Skin epidermis (tissue), 12 donors: ENCODE results near the gene SMARCE1.

Experiments used
- H3K27ac ChIP-seq, 21 experiments: fragments of 200-600 bp; sonication (generic) in 11 of 21; one replicate each; pipeline ENCODE4 v1.5.0; 2020; ENCODE audit warnings: mild to moderate bottlenecking in 3 of 21, inconsistent platforms in 2 of 21, moderate library complexity in 2 of 21
- H3K4me3 ChIP-seq, 7 experiments: fragments of 200-600 bp; sonication (generic) in 2 of 7; one replicate each; pipeline ENCODE4 v1.5.0; 2020; ENCODE audit warnings: inconsistent platforms in 2 of 7, mild to moderate bottlenecking in 2 of 7, moderate library complexity in 1 of 7

The SMARCE1 gene

DNA sequence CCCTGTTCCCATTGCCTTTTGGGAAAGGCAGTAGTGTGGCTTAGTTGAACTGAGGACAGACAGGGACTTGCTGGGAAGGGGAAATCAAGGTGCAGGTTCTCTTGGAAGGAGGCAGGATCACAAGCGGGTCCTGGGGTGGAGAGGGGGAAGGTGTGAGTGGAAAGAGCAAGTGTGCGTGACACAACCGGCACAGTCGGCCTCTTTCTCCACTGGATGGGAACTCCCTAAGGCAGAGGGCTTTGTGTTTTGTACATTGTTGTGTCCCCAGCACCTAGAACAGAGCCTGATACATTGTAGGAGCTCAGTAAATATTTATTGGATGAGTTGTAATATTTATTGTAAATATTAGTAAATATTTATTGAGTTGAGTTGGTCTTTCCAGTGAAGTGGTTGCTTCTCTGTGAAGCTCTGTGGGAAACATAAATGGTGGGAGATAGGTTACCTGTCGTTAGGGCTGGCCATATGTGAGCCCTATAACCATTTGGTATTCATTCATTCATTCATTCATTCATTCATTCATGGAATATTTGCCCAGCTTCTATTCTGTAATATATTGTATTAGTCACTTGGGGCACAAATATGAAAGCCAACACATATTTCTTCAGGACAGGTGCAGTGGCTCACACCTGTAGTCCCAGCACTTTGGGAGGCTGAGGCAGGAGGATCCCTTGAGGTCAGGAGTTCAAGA, 34.0 kb downstream of the SMARCE1 start:
- Histone ChIP-seq H3K4me3 (no peak overlapping the region), H3K27ac (peak overlapping the region in 7 of 21 experiments; percentile 63 to 88 (median 76))

DNA sequence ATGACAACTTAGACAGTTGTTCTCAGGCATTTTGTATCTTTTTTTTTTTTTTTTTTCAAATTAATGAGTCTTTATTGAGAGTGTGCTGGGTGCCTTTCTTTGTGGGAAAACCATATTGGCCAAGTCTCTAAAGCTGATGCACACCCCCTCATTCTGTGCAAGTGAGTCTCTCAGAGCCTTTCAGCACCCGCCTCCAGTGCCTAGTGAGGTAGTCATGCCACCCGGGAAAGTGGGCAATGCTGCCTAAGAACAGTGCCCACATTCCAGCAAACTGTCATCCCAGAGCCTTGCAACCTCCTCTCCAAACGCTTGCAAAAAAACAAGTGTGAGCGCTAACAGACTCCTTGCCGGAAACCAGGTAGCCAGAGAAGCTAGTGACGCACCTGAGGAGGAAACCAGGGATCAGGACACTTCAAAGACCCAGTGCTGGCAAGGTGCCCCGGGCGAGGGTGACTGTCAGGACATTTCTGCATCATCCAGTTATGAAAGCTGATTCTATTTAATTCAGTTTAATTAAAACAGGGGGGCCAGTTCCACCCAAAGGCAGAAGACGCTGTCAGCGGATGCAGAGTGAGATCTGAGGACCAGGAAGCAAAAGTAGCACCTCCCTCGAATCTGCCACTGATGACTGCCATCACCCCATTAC, 34.9 kb downstream of the SMARCE1 start:
- H3K4me3 ChIP-seq, result no peak overlapping the region
- H3K27ac ChIP-seq, result peak overlapping the region in 8 of 21 experiments; percentile 33 to 88 (median 74)

DNA sequence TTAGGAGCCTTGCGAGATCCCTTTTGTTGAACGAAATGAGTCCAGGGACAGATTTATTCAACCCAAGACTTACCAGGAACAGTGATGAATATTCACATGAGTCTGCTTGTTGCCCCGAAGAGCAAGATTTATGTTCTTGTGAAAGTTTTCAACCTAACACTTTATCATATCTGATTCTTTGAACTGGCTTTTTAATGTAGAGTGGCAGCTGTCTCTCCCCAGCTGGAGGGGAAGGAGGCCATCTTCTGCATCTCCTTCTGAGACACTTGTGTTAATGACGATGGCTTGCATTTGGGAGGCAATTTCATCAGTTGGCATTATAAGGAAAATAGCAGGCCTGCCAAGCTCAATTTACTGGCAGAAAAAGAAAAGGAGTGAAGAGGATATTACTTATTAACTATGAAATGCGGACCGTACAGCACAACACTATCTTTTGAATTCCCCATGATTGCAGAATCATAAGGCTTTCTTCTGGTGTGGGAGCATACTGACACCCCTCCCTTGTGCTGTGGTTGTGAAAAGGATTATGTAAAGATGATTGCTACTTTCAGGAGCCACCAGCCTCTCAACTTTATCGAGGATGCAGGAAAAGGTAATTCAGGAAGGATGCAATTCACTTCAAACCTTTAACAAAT, 35.7 kb downstream of the SMARCE1 start:
- no peak overlapping the region for H3K4me3 ChIP-seq
- peak overlapping the region in 2 of 21 experiments; percentile 66 to 88 for H3K27ac ChIP-seq

DNA sequence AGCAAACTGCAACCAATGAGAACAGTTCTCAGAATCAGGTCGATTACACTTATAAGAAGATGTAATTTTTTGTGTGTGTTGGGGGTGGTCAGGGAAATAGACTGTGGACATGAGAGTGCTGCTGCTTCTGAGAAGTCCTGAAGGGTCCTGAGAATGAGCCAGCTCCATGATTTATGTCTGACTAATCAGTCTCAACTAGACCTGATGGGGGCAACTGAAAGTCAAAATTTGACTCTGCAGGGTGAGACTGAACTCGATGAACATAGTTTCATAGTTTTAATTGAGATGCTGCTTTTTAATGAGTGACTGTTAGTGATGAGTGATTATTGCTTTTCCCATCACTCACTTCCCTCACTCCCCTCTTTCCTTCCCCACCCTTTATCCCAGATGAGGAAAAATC, 37.3 kb downstream of the SMARCE1 start:
- peak overlapping the region in 2 of 21 experiments; percentile 3 to 86 for H3K27ac ChIP-seq
- no peak overlapping the region for H3K4me3 ChIP-seq

DNA sequence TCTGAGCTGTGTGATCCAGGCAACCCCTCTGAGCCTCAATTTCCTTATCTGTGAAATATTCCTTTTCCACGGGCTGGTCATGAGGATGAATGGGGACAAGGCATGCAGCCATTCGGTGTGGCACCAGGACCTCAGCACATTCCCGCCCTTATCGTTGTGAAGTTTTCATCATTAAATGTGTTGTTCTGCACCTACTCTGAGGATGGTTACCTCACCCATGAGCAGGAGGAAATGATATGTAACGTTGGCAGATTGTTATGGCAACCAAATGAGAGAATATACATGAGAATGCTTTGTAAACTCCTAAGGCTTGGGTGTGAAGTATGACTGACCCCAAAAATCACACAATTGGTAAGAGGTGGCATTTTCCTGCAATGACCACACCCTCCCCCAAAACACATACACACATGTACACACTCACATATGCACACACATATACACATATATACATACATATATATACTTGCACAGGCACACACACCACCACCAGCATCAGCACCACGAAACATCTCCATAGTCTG, 39.5 kb downstream of the SMARCE1 start:
- no peak overlapping the region for H3K4me3 ChIP-seq

DNA sequence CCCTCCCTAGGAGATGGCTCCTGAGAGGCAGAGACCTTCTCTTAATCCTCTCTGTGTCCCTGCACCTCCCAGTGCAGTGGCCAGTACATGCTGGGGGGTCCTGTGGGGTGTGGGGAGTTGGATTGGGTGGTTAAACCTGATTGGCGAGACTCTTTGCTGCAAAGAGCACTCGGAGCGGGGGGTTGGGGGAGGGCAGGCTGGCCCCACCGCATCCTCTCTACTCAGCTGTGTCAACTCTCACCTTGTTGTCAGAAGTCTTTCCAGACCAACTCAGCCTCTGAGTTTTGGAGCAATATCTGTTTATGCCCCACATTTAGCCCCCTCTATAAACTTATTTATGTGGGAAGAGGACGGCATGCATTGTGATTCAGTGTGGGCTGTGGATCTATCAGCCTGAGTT, 40.0 kb downstream of the SMARCE1 start:
- H3K27ac ChIP-seq, result peak overlapping the region in 8 of 21 experiments; percentile 1 to 86 (median 76)
- H3K4me3 ChIP-seq, result no peak overlapping the region

More for the DNA sequence above, 39.5 kb downstream of the SMARCE1 start:
- peak overlapping the region in 9 of 21 experiments; percentile 1 to 86 (median 75) for H3K27ac ChIP-seq

DNA sequence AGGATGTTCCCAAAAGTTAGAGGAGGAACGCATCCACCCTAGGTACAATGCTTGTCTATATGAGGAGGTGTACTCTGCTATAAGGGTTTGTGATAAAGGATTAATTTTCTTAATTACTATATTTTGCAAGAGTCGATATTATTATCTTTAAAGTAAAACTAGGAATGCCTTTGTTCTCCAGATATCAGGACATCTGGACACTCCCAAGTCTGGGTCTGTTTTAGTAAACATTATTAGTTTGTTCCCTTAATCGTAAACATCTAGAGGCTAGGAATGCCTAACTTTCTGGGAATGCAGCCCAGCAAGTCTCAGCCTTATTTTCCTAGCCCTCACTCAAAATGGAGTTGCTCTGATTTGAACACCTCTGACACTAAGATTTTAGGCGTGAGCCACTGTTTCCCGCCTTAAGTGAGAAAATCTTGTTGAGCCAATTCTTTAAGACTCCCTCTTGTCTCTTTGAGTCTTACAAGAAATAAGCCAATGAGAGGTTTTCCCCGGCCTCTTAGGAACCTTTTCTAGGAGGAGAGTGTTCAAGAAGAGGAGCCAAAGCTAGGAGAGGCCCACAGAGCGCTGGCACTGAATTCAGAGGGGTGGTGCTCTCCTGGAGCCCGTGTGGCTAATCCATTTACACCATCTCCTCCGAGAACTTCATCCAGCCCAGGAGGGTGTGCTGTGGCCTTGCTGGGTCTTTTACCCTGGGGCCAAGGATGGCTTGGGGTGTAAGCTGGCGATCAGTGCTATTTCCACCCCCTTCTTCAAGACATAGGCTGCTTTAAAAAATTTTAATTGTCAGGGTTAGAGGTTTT, 40.9 kb downstream of the SMARCE1 start:
- no peak overlapping the region for H3K4me3 ChIP-seq
- peak overlapping the region in 8 of 21 experiments; percentile 7 to 86 (median 77) for H3K27ac ChIP-seq

DNA sequence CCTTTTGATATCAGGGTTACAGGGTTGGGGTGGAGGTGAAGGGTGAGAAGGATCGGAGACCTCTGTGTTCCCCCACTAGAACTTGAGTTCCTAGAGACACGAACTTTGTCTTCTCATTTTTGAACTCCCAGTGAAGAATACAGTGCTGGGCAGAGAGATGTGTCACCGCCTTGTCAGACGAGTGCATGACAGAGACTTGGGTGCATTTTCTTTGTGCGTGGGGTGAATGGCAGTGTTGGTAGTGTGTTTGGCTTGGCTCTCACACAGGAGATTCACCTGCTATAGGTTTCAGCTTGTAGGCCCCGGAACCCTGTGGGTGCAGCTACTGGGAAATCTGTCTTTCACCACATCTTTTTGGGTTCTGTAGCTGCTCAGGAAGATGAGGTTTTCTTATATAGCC, 42.3 kb downstream of the SMARCE1 start:
- Histone ChIP-seq H3K27ac (peak overlapping the region in 9 of 21 experiments; percentile 19 to 86 (median 71)), H3K4me3 (no peak overlapping the region)

DNA sequence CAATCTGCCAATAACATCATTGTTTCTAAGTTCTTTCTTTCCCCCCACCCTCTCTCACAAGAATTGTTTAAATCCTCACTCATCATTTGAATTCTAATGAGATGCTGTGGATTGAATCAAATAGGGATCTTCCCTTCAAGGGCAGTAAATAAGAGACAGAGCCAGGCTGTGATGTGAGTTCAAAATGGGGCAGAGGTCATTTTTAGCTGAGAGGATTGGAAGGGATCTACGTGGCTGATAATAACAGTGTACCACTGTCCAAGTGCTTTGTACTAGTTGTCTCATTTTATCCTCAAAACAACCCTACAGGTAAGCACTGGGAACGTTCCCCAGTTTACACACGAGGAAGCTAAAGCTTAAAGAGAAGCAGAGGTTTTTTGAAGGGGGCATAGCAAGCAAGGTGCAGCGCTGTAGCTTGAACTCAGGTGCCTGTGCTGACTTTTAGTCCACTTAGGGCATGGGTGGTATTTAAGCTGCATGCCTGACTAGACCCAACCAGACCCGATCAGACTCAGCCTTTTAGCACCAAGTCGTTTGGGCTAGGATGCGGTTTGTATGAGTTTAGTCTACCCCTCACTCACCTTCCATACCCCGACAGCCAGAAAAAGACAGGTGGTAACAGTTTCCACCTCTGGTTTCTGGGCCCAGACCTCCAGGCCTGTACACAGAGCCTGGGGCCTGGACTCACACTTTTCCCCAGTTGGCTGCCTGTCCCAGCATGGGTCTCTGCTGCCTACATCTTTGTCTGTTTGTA, 43.1 kb downstream of the SMARCE1 start:
- H3K4me3 ChIP-seq, result no peak overlapping the region
- peak overlapping the region in 8 of 21 experiments; percentile 19 to 86 (median 74) for H3K27ac ChIP-seq

DNA sequence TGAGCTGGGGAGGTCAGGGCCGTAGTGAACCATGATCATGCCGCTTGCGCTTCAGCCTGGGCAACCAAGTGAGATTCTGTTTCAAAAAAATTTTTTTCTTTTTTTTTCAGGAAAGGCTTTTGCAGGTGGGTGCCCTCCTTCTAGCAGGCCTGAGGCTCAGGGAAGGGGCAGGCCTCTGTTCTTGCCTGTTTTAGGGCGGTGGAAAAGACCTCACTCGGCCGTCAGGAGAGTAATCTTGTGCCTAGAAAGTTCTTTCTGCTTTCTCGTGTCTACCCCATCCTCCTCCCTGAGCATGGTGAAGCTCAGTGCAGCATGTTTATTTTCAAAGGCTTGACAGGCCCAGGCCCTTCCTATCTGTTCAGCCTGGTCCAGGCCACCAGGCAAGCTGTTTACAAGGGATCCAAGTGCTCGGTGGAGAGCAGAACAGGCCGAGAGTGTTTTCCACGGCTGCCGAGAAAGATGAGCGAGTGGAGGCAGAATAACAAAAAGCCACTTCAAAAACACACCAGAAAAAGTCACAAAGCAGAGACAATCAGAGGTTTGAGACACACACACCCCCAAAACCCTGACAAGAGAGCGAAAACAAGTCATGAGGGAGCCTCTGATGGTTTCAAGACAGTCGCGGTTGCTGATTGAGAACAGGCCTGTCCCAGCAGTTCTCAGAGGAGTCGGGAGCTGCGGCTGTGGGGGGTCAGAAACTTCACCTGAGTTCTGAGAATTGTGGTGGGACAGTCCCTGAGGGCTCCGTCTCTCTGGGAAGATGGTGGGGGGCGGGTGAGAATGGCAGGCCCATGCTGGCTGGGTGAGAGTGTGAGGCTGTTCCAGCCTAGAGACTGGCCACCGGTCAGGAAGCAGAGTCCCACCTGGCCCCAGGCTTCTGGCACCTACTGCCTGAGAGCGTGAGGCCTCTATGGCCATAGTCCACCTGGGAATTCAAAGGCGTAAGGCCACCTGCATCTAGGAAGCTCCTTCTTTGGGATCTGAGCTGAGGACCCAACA, 44.9 kb downstream of the SMARCE1 start:
- no peak overlapping the region for H3K4me3 ChIP-seq
- peak overlapping the region in 9 of 21 experiments; percentile 35 to 86 (median 73) for H3K27ac ChIP-seq

DNA sequence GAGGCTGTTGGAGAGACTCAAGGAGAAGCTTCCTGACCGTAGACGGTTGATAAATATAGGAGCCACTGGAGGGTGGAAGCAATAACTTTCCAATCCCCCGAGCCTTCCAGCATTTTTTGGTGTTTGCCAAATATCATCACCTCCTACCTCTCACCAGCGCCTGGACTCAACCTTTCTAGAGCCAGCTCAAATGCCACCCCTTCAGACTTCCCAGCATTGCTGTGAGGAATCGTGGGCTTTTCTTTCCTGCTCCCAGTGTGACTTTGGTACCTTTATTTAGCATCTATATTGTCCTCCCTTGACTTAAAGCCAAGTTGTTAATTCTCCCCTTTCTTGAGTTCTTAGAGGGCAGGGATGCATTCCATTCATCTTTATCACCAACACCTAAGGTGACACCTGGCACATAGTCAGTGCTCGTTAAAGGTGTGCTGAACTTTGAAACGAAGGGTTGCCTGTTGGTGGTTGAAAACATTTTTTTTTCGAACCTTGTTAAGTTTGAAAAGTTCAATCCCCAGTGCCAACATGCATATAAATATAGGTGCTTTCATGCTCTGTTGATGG, 47.1 kb downstream of the SMARCE1 start:
- Histone ChIP-seq H3K27ac (peak overlapping the region in 1 of 21 experiments; percentile 90), H3K4me3 (no peak overlapping the region)

DNA sequence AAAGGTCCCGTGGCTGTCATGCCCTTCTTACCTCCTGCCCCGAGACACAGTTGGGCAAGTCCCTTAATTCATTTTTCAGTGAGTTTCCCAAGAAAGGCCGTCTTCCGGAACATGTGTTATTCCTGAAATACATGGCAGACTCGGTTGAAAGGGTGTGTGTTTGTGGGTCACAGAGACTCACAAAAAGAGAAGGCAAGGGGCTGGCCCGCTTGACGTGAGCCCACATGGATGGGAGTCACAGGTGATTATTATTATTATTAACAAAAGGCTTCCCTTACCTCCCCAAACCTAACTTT, 48.2 kb downstream of the SMARCE1 start:
- Histone ChIP-seq H3K4me3 (no peak overlapping the region), H3K27ac (peak overlapping the region in 9 of 21 experiments; percentile 54 to 91 (median 80))

DNA sequence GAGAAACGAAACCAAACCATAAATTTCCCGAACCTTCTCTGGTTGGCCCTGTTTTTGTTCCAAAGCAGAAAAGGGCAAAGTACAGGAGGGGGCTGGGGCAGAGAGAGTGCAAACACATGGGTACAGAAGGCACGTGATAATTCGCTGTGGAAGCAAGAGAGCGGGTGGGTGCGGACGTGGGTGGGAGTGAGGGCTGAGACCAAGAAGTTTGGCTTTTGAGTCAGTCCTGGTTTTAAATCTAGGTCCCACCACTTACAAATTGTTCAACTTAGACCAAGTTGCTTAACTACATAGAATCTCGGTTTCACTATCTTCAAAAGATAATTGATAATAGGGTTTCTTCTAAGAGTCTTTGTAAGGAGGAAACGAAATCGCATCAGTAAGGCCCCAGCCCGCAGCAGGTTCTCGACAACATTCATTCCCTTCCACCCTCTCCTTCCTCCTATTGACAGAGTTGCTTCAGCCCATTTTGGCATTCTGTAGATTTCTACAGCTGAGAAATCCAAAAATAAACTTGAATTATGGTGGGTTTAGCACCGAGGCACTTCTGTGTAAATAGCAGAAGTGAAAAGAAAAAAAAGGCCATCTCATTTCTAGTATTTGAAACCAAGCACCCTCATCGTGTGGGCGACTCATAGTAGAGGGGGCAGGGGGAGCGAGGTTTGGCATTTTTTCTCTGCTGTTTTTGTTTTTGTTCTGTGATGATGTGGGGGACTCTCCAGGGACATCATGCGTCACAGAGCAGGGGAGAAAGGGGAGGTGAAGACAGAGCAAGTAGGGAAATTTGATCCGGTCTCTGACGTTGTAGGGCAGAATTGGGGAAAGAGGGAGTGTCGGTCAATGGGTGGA, 48.8 kb downstream of the SMARCE1 start:
- Histone ChIP-seq H3K27ac (peak overlapping the region in 17 of 21 experiments; percentile 5 to 91 (median 66)), H3K4me3 (no peak overlapping the region)

DNA sequence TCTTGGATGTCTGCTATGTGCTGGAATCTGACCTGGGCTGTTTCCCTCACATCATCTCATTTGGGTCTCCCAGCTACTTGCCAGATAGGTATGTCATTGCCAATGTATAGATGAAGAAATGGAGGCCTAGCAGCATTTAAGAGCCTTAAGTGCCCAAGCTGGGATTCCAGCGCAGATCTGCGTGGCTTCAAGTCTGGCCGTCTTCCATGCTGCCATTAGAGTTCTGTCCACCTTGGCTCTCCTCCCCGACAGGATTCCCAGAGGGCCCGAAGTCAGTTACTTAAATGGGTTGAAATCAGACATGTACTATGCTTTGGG, 49.4 kb downstream of the SMARCE1 start:
- Histone ChIP-seq H3K4me3 (no peak overlapping the region), H3K27ac (peak overlapping the region in 20 of 21 experiments; percentile 5 to 91 (median 54))

DNA sequence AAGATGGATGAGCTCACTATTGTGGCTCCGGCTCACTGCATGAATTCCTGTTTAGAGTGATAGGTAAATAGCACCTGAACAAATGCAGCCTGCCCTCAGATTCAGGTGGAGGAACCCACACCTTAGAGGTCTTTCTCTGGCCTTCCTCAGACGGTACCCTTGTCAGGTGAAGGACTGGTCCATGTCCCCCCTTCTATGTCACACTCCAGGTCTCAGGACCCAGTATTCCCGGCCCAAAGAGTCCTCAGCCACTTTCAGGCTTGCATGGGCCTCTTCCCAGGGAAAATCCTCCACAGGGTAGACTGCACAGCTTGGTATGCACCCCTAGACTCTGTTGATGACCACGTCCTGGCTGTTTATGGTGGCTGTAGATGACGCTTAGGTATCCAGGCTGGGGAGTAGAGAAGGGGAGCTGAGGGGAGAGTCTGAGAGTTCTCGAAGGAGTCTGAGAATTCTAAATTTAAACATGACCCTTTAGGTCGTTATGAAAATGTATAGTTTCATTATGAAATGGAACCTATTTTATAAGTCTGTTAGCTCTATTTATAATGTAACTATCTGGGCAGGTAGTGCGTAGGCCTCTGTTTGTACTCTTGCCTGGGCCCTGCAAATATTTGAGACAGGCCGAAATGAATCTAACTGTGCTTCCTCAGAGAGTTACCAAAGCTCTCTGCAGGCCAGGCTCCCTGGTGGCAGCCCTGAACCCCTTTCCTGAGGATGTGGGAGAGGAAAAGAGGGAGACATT, 49.9 kb downstream of the SMARCE1 start:
- H3K4me3 ChIP-seq, result no peak overlapping the region
- H3K27ac ChIP-seq, result peak overlapping the region in 17 of 21 experiments; percentile 6 to 91 (median 66)

DNA sequence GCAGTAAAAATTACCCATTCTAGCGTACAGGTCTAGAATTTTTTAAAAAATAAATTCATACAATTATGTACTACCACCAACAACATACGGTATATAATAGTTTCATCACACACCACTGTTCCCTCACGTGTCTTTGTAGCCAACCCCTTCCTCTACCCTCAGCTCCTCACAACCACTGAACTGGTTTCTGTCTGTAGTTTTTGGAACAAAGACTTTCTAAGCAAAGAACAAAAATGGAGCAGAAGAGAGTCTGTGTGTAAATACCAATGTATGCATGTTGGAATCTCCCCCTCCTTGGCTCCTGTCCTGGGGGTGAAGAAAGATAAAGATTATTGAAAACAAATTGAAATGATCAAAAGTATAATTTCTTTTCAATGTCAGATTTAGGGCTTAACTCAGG, 50.5 kb downstream of the SMARCE1 start:
- H3K27ac ChIP-seq, result peak overlapping the region in 5 of 21 experiments; percentile 80 to 91 (median 88)
- H3K4me3 ChIP-seq, result no peak overlapping the region
